SK-N-SH treated with all-trans-retinoic acid at 6 μM for 48 hours (cell line): ENCODE results near the gene WFS1.

Experiments used
- ARNTL ChIP-seq: fragments of 450-650 bp; formaldehyde crosslinking; IDR thresholded peaks from 2 replicates; pipeline ENCODE4 v1.5.0; 2020; ENCODE audit warnings: low read depth, mild to moderate bottlenecking, moderate library complexity, borderline replicate concordance
- CSDC2 ChIP-seq: fragments of 250-450 bp; sonication (Bioruptor Pico); IDR thresholded peaks from 2 replicates; pipeline ENCODE4 v1.5.0; 2020; ENCODE audit warnings: mild to moderate bottlenecking, moderate library complexity
- GLIS3 ChIP-seq: fragments of 250-450 bp; sonication (Bioruptor Pico); IDR thresholded peaks from 2 replicates; pipeline ENCODE4 v1.5.0; 2020; ENCODE audit warnings: mild to moderate bottlenecking, moderate library complexity
- ISL1 ChIP-seq: fragments of 250-450 bp; sonication (Bioruptor Pico); IDR thresholded peaks from 2 replicates; pipeline ENCODE4 v2.1.2; 2022; ENCODE audit warnings: mild to moderate bottlenecking, moderate library complexity
- OSR1 ChIP-seq: fragments of 250-450 bp; sonication (Bioruptor Pico); IDR thresholded peaks from 2 replicates; pipeline ENCODE4 v1.8.0; 2022; ENCODE audit warnings: moderate library complexity, mild to moderate bottlenecking, inconsistent platforms
- RARB ChIP-seq: fragments of 250-450 bp; sonication (Bioruptor Pico); IDR thresholded peaks from 2 replicates; pipeline ENCODE4 v1.8.0; 2021; ENCODE audit warnings: mild to moderate bottlenecking, moderate library complexity
- ZC3H10 ChIP-seq: fragments of 250-450 bp; sonication (Bioruptor Pico); IDR thresholded peaks from 2 replicates; pipeline ENCODE4 v1.5.1; 2021; ENCODE audit warnings: mild to moderate bottlenecking, moderate library complexity
- ZFP3 ChIP-seq: fragments of 250-450 bp; sonication (Bioruptor Pico); IDR thresholded peaks from 2 replicates; pipeline ENCODE4 v1.5.0; 2020; ENCODE audit warnings: mild to moderate bottlenecking, moderate library complexity
- ZNF565 ChIP-seq: fragments of 450-650 bp; formaldehyde crosslinking; conservative IDR thresholded peaks from 2 replicates; pipeline ENCODE4 v1.5.0; 2020; ENCODE audit warnings: low read depth, mild to moderate bottlenecking, moderate library complexity
- TF ChIP-seq, protein P1 (sequence below): fragments of 250-450 bp; sonication (Bioruptor Pico); IDR thresholded peaks from 2 replicates; pipeline ENCODE4 v1.8.0; 2020; ENCODE audit warnings: mild to moderate bottlenecking, moderate library complexity, borderline replicate concordance
- TF ChIP-seq, protein P2 (sequence below): fragments of 250-450 bp; sonication (Bioruptor Pico); IDR thresholded peaks from 2 replicates; pipeline ENCODE4 v1.5.1; 2021; ENCODE audit warnings: mild to moderate bottlenecking, moderate library complexity
- TF ChIP-seq, protein P3 (sequence below): fragments of 250-450 bp; sonication (Bioruptor Pico); IDR thresholded peaks from 2 replicates; pipeline ENCODE4 v1.5.0; 2020; ENCODE audit warnings: mild to moderate bottlenecking, moderate library complexity
- TF ChIP-seq, protein P4 (sequence below): fragments of 250-450 bp; sonication (Bioruptor Pico); IDR thresholded peaks from 2 replicates; pipeline ENCODE4 v1.8.0; 2021; ENCODE audit warnings: low read depth, mild to moderate bottlenecking, moderate library complexity, borderline replicate concordance

DNA sequence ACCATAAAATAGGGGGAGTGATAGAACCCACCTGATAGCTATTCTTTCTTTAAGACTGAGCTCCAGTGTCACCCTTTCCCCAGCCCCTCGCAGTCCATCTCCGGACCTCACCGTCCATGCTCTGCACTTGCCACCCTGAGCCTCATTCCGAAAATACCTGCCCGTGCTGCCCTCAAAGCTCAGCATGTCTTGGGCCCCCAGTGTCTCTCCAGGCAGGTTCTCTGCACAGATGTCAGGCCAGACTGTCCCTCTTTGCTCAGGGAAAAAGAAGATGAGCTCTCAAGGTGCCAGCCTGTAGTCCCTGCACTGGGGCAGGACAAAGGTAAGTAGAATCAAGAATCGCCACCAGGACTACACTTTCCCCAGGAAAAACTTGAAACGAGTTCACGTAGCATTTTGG lies 9.8 kb upstream of the WFS1 start:
- TF ChIP-seq CSDC2 (CRISPR knock-in tag) (no peak), ZC3H10 (CRISPR knock-in tag) (no peak), ZFP3 (CRISPR knock-in tag) (no peak), ZNF565 (CRISPR knock-in tag) (no peak), RARB (CRISPR knock-in tag) (no peak), ARNTL (CRISPR knock-in tag) (no peak), ISL1 (CRISPR knock-in tag) (no peak), GLIS3 (no peak), OSR1 (no peak)
- TF ChIP-seq, protein P1, sequence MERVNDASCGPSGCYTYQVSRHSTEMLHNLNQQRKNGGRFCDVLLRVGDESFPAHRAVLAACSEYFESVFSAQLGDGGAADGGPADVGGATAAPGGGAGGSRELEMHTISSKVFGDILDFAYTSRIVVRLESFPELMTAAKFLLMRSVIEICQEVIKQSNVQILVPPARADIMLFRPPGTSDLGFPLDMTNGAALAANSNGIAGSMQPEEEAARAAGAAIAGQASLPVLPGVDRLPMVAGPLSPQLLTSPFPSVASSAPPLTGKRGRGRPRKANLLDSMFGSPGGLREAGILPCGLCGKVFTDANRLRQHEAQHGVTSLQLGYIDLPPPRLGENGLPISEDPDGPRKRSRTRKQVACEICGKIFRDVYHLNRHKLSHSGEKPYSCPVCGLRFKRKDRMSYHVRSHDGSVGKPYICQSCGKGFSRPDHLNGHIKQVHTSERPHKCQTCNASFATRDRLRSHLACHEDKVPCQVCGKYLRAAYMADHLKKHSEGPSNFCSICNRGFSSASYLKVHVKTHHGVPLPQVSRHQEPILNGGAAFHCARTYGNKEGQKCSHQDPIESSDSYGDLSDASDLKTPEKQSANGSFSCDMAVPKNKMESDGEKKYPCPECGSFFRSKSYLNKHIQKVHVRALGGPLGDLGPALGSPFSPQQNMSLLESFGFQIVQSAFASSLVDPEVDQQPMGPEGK (CRISPR knock-in tag): no peak
- TF ChIP-seq, protein P2, sequence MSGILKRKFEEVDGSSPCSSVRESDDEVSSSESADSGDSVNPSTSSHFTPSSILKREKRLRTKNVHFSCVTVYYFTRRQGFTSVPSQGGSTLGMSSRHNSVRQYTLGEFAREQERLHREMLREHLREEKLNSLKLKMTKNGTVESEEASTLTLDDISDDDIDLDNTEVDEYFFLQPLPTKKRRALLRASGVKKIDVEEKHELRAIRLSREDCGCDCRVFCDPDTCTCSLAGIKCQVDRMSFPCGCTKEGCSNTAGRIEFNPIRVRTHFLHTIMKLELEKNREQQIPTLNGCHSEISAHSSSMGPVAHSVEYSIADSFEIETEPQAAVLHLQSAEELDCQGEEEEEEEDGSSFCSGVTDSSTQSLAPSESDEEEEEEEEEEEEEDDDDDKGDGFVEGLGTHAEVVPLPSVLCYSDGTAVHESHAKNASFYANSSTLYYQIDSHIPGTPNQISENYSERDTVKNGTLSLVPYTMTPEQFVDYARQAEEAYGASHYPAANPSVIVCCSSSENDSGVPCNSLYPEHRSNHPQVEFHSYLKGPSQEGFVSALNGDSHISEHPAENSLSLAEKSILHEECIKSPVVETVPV (CRISPR knock-in tag): no peak
- TF ChIP-seq, protein P3, sequence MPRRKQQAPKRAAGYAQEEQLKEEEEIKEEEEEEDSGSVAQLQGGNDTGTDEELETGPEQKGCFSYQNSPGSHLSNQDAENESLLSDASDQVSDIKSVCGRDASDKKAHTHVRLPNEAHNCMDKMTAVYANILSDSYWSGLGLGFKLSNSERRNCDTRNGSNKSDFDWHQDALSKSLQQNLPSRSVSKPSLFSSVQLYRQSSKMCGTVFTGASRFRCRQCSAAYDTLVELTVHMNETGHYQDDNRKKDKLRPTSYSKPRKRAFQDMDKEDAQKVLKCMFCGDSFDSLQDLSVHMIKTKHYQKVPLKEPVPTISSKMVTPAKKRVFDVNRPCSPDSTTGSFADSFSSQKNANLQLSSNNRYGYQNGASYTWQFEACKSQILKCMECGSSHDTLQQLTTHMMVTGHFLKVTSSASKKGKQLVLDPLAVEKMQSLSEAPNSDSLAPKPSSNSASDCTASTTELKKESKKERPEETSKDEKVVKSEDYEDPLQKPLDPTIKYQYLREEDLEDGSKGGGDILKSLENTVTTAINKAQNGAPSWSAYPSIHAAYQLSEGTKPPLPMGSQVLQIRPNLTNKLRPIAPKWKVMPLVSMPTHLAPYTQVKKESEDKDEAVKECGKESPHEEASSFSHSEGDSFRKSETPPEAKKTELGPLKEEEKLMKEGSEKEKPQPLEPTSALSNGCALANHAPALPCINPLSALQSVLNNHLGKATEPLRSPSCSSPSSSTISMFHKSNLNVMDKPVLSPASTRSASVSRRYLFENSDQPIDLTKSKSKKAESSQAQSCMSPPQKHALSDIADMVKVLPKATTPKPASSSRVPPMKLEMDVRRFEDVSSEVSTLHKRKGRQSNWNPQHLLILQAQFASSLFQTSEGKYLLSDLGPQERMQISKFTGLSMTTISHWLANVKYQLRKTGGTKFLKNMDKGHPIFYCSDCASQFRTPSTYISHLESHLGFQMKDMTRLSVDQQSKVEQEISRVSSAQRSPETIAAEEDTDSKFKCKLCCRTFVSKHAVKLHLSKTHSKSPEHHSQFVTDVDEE (CRISPR knock-in tag): no peak
- TF ChIP-seq, protein P4, sequence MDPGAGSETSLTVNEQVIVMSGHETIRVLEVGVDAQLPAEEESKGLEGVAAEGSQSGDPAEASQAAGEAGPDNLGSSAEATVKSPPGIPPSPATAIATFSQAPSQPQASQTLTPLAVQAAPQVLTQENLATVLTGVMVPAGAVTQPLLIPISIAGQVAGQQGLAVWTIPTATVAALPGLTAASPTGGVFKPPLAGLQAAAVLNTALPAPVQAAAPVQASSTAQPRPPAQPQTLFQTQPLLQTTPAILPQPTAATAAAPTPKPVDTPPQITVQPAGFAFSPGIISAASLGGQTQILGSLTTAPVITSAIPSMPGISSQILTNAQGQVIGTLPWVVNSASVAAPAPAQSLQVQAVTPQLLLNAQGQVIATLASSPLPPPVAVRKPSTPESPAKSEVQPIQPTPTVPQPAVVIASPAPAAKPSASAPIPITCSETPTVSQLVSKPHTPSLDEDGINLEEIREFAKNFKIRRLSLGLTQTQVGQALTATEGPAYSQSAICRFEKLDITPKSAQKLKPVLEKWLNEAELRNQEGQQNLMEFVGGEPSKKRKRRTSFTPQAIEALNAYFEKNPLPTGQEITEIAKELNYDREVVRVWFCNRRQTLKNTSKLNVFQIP (CRISPR knock-in tag): no peak
